ENCODE measurements around the gene KANTR. TPM values are rescaled to one million over a fixed set of nuclear protein-coding genes. Genes with fewer than 3 reads are reported as not detected.

KANTR gene
- total and polyA plus RNA-seq, 2 donors (not counting 3 experiments of a cell fraction or from before 2014, with no cell fraction given): 3.1 to 9.8 TPM

- Histone ChIP-seq H3K9ac (replicated peaks; ENCODE audit: extremely low read depth, insufficient read depth, low read length) (no peak overlapping the region), H3K4me3 (replicated peaks in 1 of 3; ENCODE audit: insufficient read depth in 1 of 3, low read depth in 1 of 3, low read length in 3 of 3) (no peak overlapping the region), H3K36me3 (ENCODE audit: control insufficient read depth in 2 of 2, extremely low read depth in 1 of 2, insufficient read depth in 2 of 2, low read length in 2 of 2) (no peaks in the 10 kb centered on the region), H3K27me3 (ENCODE audit: control insufficient read depth in 2 of 2, insufficient read depth in 2 of 2, low read length in 2 of 2) (no peaks in the 10 kb centered on the region), H3K4me2 (ENCODE audit: insufficient read depth, low read length) (no peak overlapping the region), H3K9me1 (replicated peaks; ENCODE audit: control insufficient read depth, extremely low read depth, insufficient read depth, low read length) (no peaks in the 10 kb centered on the region), H3K27ac (ENCODE audit: insufficient read depth, low read depth, low read length) (no peak overlapping the region), H3K9me3 (replicated peaks; ENCODE audit: control insufficient read depth, insufficient read depth, low read length) (no peaks in the 10 kb centered on the region), H4K20me1 (replicated peaks; ENCODE audit: control insufficient read depth, extremely low read depth, insufficient read depth, low read length) (no peaks in the 10 kb centered on the region), H3K4me1 (ENCODE audit: control insufficient read depth, extremely low read depth, insufficient read depth, low read length) (no peaks in the 10 kb centered on the region), H2AFZ (ENCODE audit: low read depth, low read length) (no peak overlapping the region), H3K79me2 (ENCODE audit: control insufficient read depth, insufficient read depth, low read length) (no peaks in the 10 kb centered on the region)
- intact Hi-C loops (cut with micrococcal nuclease) (no loop called here), dilution Hi-C loops (cut with MboI; ENCODE audit: extremely low pct_ligation_motif_present, low sequenced_read_pairs) (no loop called here)
- ChIA-PET CTCF (no interaction called here), POLR2A (no interaction called here)
- no TSS peak for BruUV-seq (replicated peaks)
- no peak for DNase-seq (ENCODE audit: low read depth, low spot score)
- FAIRE-seq: no peak
- no peak for TF ChIP-seq MAX (IDR thresholded peaks at IDR 0.05; ENCODE audit: insufficient read depth, insufficient read length)
- TF ChIP-seq CTCF (IDR thresholded peaks at IDR 0.05; ENCODE audit: extremely low read depth in 1 of 2, insufficient read depth in 1 of 2, low read depth in 1 of 2, low read length in 2 of 2): no peak
- no peak for TF ChIP-seq POLR2AphosphoS5 (IDR thresholded peaks at IDR 0.05; ENCODE audit: insufficient read depth, low read depth, low read length)
- no peak for TF ChIP-seq EZH2 (IDR thresholded peaks at IDR 0.05; ENCODE audit: borderline replicate concordance, low read depth, low read length, severe bottlenecking)
- no peak for TF ChIP-seq JUN (IDR thresholded peaks at IDR 0.05; ENCODE audit: borderline replicate concordance, insufficient read depth, insufficient read length, low read depth)
- no peak for TF ChIP-seq FOS (IDR thresholded peaks at IDR 0.05; ENCODE audit: borderline replicate concordance, insufficient read depth, low read length)
- TF ChIP-seq MYC (IDR thresholded peaks at IDR 0.05; ENCODE audit: low read depth, low read length): no peak
- TF ChIP-seq POLR2A (IDR thresholded peaks at IDR 0.05; ENCODE audit: low read depth, low read length): no peak
- no peak for TF ChIP-seq GATA2 (IDR thresholded peaks at IDR 0.05; ENCODE audit: insufficient read depth, insufficient read length, low read depth, low read length)
Observed at GRCh38 chrX:53128097-53128749, 34.3 kb downstream of the KANTR start.
